HK-2 (cell line): ENCODE measurements around the gene CHST3.
A peak's percentile ranks its signal among the peaks of the same experiment; 100 is the strongest.
"Not testable (repeated sequence)": the region's sequence is repeated elsewhere in the genome, so short reads cannot be mapped to it uniquely, and the experiment has no call there.

Experiments used
- DNase-seq: peaks from one replicate; pipeline ENCODE4 v3.0.0-alpha.2; 2018; ENCODE audit not compliant: unreplicated experiment

Gene CHST3

DNA sequence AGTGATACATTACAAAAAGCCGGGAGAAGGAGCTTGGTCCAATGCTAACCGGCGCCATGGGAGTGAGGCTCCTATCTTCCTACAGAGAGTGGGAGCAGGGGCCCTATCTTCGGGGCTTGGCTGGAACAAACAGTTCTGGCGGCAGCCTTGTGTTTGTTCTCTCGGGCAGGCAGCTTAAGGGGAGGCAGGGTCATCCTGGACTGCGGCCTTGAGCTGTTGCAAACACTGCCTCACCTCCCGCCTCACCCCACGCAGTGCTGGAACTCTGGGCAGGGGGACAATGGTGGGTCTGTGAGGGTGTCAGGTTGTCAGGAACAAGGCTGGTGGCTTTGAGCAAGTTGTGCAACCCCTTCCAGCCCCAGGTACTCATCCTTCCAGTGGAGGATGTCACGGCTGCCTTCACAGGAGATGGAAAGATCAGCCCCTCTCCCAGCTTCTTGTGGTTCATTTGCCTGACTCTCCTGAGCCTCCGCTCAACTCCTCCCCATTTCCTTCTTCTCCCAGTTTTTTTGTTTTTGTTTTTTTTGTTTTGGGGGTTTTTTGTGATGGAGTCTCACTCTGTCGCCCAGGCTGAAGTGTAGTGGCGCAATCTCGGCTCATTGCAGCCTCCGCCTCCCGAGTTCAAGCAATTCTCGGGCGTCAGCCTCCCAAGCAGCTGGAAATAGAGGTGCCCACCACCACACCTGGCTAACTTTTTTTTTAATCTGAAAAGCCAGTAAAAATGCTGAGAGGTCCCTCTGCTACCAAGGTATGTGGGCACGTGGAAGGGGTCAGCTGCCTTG, 66.8 kb downstream of the CHST3 start:
- no peak for DNase-seq

DNA sequence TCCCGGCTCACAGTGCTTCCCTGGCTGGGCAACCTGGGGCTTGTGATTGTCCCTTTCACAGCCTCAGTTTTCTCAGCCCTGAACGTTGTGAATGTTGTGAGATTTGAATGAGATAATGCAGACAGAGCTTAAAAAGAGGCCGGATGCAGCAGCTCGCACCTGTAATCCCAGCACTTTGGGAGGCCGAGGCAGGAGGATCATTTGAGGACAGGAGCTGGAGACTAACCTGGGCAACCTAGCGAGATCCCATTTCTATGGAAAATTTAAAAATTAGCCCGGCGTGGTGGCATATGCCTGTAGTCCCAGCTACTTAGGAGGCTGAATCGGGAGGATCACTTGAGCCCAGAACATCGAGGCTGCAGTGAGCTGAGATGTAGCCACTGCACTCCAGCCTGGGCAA, 67.5 kb downstream of the CHST3 start:
- no peak for DNase-seq

DNA sequence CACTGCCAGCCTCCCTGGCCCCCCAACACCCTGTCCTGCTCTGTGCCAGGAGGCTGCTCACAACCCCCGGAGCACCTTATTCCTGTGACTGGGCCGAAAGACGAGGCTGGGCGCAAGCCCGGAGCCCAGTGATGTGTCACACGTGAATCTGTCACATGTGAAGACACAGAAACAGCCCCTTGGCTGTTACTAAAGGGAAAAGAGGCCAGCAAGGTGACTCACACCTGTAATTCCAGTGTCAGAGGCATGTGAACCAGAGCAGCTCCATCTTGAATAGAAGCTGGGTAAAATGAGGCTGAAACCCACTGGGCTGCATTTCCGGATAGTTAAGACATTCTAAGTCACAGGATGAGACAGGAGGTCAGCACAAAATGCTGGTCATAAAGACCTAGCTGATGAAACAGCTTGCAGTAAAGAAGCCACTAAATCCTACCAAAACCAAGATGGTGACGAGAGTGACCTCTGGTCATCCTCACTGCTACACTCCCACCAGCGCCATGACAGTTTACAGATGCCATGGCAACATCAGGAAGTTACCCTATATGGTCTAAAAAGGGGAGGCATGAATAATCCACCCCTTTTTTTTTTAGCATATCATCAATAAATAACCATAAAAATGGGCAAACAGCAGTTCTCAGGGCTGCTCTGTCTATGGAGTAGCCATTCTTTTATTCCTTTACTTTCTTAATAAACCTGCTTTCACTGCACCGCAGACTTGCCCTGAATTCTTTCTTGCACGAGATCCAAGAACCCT, 68.4 kb downstream of the CHST3 start:
- not testable (repeated sequence) for DNase-seq

DNA sequence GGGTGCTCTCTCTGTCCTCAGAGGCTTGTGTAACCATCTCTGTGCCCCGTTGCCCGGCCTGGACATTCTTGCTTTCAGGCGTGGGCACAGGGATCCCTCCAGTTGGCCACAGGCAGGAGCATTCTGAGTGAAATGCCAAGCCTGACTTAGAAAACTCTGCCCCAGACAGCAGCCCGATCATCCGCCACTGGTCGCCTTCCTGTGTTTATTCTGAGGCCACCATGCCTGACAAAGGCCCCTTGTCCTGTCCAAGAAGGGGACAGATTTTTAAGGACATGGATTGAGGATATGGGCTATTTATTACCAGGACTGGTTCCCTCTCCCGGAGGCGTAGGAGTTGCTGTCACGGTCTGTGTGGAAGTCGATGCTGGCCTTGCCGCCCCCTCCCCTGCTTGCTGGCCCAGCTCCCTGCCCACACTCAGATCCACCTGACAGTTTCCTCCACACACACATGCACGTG, 69.9 kb downstream of the CHST3 start:
- no peak for DNase-seq

DNA sequence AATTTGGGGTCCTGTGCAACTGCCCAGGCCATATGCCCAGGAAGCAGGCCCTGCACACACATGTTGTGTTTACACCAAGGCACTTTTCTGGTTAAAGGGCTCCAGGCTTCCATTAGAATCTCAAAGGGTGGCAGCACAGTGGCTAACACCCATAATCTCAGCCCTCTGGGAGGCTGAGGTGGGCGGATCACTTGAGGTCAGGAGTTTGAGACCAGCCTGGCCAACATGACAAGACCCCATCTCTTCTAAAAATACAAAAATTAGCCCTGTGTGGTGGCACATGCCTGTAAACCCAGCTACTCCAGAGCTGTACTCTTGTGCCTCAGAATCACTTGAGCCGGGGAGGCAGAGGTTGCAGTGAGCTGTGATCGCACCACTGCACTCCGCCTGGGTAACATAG, 70.6 kb downstream of the CHST3 start:
- no peak for DNase-seq

DNA sequence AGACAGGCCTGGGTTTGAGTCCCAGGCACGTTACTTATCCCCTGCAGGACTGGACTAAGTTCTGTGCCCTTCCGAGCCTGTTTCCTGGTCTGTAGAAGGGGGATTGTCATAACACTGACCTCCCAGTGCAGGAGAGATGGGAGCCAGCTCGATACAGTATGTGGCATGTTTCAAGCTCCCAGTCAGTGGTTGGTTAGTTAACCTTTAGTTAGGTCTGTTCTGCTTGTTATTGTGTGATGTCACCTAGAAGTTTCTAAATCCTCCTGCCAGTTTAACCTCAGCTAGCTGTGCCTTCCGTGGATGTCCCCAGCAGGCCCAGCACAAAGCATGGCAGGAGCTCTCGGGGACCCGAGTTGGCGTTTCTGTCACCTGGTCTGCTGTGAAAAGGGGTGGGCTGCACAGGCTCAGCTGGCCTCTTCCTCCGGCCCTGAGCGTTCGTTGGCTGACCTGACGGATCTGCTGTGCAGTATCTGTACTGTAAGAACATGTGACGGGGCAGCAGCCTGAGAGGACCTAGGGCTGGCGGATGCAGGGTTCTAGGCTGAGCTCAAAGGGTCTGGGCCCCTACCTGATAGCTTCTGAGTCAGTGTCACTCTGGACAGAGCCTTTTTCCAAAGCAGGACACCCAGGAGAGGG, 71.2 kb downstream of the CHST3 start:
- no peak for DNase-seq

DNA sequence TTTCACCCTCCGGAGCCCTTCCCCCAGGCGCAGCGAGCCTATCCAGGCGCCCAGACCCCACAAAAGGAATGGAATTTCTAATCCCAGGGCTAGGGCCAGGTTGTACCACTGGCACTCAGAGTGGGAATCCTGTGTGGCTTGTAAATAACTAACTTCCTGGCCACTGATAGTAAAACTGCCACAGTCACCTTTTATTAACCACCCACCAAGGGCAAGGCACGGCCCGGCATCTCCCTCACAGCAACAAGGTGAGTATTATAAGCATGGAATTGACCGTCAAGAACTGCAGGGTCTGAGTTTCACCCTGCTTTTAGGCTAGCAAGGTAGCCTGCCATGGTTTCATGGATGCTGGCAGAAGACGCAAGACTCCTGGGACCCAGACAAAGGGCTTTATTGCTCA, 73.1 kb downstream of the CHST3 start:
- no peak for DNase-seq

DNA sequence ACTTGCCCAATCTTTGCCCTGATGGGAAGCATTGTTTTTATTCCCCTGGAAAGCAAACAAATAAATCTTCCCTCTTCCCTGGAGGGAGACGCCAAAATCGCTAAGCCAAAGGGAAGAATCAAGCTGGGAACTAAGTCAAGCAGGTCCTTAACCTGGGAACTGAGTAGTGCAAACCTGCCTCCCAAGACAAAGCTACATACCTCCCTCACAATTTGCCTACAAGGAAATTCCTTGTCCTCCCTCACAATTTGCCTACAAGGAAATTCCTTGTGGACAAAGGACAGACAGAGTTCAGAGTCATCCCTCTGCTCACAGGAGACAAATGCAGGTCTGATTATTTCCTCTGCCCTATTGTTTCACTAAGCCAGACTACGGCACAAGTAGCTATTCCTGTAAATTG, 73.6 kb downstream of the CHST3 start:
- DNase-seq: no peak

DNA sequence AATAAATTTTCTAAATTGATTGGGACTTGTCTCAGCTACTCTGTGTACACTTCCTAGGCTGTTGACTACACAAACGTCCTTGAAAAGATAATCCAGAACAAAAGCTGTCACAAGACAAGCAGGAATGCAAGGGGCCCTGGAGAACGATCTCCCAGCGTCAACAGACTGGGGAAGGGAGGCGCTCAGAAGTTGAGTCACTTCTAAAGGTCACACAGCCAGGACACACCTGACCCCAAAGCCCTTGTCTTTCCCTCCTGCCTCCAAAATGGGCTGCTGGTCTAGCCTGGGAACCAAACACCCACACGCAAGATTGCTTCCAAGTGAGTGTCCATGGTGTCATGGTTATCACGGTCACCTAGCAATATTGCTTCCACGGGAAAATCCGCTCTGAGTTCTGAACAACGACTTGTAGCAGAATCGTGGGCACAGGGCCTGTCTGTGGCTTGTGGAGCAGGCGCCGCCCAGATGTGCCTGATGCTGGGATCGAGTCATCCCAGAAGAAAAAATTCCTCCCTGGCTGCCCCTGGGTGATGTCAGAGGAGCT, 74.3 kb downstream of the CHST3 start:
- DNase-seq: no peak

DNA sequence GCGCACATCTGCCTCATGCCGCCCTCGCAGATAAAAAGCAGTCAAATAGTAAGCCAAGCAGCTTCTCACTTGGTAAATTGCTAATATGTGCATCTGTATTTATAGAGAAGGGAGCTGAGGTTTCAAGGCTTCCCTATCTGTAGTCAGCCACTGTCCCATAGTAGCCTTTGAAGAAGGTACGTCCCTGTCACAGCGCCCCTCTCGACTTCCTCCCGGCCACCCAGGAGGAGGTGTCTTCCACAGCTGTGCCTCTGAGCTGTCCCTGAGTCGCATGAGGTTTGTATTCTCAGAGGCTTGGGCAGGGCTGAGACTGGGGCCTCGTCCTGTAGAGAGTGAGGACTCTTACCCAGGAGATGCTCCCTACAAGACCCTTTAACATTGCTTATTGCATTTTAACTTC, 75.2 kb downstream of the CHST3 start:
- no peak for DNase-seq

DNA sequence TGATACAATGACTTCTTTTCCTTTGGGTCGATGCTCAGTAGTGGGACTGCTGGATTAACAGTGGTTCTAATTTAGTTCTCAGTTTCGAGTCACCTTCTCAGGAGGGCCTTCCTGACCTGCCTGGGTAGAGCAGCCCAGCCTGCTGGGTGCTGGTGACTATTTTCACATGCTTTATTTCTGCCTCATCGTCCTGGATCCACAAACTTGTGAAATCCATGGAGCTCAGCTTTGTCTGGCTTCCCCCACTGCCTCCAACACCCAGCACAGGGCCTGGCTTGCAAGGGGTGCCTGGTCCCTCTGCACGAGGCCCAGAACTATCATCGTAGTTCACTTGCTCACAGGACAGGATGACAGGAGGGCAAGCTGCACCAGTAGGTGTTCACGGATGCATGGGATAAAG, 77.3 kb downstream of the CHST3 start:
- no peak for DNase-seq

DNA sequence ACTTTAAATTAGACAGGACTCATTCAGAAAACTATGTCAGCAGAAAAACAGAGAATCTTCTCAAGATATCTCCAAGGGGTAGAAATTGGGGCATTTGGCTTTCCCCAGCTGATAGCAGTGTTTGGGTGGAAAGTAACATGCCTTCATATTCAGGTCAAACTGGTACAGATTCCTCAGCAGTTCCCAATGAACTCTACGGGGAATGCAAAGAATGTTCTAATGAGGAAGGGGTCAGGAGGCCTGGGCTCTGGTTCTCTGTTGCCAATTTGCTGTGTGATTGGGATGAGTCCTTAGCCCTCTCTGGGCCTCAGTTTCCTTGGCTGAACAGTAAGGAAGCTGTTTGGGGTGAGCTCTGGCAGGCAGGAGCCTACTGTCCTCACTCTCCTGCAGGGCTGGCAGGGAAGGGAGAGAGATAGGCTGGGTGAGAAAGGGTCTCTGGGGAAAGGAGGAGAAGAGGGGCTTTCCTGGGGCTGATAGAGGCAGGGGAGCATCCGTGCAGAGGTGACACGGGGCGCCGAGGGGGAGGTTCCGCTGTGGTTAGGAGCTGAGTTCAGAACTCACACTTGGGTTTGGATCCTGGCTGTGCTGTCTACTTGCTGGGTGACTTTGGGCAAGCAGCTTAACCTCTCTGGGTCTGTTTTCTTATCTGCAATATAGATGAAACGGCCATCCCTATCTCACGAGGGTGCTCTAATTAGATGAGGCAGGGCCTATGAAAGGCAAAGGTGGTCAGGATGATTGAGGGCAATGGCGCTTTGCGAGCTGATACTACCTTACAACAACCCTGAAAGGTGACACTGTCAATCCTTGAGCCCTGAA, 79.0 kb downstream of the CHST3 start:
- no peak for DNase-seq

DNA sequence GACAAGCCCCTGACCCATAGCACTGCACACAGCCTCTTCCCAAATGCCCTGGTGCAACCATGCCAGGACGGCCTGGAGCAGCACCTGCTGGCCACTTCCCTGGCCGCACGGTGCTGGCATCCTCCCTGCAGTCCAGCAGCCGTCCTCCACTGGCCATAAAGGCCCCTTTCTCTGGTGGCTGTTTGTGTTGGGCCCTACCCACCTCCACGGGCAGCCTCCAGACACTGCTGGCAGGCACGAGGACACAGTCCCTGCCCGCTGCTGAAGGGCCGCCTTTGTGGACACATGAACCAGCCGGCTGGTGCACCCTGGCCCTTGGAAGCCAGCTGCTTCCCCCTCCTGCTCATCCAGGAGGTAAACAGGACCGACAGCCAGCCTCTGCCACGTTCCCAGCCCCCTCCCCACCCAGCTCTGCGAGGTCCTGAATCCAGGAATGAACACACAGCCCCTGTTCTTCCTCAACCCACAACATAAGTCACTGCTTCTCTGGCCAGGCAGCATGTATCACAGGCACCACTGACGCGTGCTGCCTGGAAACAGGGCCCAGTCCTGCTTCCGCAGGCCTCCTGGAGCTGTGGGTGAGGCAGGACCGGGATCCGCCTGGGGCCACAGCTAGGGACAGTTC, 80.3 kb downstream of the CHST3 start:
- DNase-seq: no peak

DNA sequence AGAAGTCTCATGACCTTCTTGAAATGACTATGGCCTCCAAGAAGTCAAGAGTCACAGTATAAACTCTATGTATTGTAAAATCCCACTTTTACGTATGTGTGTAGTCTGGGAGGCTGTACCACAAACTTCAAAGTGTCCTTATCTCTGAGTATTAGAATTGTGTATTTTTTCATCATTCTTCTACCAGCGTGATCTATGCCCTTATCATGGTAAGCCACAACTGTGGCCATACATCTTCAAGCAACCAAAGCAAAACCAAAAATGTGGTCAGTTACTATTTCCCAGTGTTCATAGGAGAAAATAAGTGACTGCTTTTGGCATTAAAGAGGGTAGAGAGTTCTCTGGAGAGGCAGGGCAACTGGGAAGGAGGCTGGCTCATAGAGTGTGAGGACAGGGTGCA, 81.4 kb downstream of the CHST3 start:
- DNase-seq: no peak

DNA sequence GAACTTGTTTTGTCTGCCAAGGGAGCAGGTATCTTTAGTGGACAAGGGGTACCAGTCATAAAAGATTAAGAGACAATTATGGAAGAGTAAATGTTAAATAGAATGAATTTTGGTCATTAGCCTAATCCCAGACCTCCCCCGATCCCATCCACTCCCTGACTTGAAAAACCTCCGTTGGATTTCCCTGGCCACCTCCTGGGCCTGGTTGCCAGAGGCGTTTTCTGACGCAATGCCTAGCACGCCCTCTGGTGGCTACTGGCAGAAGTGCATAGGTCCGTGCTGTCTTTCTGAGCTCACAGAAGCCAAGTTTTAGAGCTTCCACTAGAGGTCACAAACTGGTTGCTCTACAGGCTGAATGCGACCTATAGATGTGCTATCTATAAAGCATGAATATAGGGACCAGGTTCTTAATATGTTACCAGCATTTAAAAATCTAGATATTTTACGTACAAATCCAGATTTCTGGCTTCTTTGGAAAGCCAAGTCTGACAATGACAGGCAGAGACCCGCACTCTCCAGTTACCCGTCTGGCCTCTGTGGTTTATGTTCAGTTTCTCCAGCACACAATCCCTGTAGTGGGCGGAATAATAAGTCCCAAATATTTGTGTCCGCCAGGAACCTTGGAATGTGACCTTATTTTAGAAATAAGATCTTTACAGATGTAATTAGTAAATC, 84.4 kb downstream of the CHST3 start:
- DNase-seq: peak; percentile 97

DNA sequence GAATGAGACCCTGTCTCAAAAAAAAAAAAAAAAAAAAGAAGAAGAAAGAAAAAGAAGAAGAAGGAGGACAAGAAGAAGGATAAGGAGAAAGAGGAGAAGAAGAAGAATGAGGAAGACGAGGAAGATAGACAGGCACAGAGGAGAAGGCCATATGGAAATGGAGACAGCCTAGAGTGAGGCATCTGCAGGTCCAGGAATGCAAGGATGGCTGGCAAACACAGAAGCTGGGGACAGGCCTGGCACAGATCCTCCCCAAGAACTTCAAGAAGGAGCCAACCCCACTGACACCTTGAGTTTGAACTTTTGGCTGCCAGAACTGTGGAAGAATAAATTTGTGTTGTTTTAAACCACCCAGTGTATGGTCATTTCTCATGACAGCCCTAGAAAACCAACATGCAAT, 85.3 kb downstream of the CHST3 start:
- DNase-seq: no peak

DNA sequence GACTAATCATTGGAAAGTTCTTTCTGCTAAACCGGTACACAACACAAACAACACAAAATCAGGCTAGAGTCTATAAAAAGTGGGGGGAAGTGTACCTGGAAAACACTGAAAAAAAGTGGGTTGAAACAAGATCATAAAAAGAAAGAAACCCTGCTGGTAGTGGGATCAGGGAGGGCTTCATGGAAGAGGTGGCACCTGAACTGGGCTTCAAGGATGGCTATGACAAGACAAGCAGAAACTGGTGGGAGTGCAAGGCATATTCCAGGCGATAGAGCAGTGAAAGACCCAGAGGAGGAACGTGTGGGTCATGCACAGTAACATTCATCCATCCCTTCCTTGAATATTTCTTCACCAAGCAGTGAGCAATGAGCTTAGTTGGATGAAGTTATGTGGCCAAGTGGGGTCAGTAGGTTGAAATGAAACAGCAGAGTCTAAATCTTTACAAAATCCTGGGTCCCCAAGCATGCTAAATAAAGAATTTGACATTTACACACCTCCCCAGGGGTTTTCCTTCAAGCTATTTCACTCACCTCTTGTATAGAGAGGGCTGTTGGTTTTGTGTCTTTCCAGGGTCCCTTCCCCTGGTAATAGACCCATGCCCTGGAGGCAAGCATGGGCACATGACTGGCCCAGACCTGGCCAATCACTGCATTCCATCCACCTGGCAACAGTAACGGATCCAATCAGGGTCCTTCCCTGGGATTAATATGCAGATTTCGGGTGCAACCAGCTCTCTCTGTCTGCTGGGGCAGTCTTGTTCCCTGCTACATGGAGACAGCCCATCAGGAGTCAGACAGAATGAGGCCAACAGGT, 86.0 kb downstream of the CHST3 start:
- no peak for DNase-seq

DNA sequence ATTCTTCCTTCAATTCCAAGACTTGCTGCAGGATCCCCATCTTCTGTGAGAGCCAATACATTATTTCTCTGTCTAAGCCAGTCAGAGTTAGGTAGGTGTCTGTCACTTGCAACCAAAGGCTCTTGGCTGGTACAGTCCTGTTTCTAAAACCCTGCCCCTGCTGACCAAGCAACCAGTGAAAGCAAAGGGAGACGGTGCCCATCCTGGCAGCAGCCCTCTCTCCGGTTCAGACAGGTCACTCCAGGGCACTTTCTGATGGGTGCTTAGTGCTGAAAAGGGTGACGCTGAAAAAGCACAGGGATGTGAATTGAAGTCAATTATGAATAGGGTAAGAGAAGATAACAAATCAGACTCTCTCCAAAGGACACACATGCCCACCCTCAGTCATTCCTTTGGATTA, 86.7 kb downstream of the CHST3 start:
- no peak for DNase-seq

DNA sequence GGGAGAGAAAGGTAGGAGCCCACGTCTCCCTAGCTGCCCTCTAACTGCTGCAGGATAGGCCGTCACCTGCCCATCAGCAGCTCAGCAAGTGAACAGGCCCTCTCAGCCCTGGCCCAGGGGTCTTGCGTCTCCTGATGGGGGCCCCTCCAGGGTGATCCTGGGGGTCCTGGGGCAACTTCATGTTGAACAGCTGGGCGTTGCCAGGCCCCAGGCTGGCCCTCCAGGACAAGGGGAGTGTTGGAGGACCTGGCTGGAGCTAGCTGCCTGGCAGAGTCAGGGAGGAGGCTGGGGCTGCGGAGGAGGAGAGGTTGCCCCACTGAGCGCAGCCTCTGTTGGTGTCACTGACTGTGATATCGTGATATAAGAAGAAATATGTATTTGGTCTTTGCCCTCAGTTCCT, 89.5 kb downstream of the CHST3 start:
- no peak for DNase-seq

DNA sequence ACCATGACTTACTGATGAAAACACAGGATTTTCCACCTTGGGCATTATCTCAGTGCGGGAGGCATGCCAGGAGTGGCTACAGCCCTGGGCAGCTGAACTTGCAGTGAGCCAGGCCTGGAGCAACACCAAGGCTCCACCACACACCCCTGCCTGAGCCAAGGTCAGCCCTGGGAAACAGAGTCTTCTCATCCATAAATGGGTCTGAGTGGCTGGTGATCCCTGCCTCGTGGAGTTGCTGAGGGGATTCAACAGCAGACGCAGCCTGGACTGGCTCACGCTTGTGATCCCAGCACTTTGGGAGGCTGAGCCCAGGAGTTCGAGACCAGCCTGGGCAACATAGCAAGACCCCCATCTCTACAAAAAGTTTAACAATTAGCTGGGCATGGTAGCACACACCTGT, 91.9 kb downstream of the CHST3 start:
- DNase-seq: no peak
